DOHH2 (cell line): ENCODE results near the gene ZNF581.
A peak's percentile ranks its signal among the peaks of the same experiment; 100 is the strongest.

Experiments used
- H3F3A ChIP-seq: fragments of 200-600 bp; sonication (generic), shearing (Covaris generic); 2 replicates; pipeline ENCODE4 v1.6.0; 2016; ENCODE audit warnings: antibody characterized with exemption, mild to moderate bottlenecking; ENCODE audit not compliant: control insufficient read depth, insufficient read depth
- H3K27ac ChIP-seq: fragments of 200-600 bp; sonication (generic); 2 replicates; pipeline ENCODE4 v1.5.1; 2014; ENCODE audit warnings: low read depth, mild to moderate bottlenecking, low read length, moderate library complexity
- H3K27me3 ChIP-seq: fragments of 200-600 bp; sonication (generic); 2 replicates; pipeline ENCODE4 v1.6.1; 2014; ENCODE audit warnings: mild to moderate bottlenecking, low read length, mixed read lengths; ENCODE audit not compliant: control insufficient read depth
- H3K36me3 ChIP-seq: fragments of 200-600 bp; sonication (generic); 2 replicates; pipeline ENCODE4 v1.6.1; 2014; ENCODE audit warnings: mild to moderate bottlenecking, low read length, moderate library complexity, mixed read lengths; ENCODE audit not compliant: control insufficient read depth
- H3K4me1 ChIP-seq: fragments of 200-600 bp; sonication (generic); 2 replicates; pipeline ENCODE4 v1.6.1; 2014; ENCODE audit warnings: mild to moderate bottlenecking, low read length, mixed read lengths; ENCODE audit not compliant: control insufficient read depth
- H3K4me2 ChIP-seq: fragments of 200-600 bp; sonication (generic); 2 replicates; pipeline ENCODE4 v1.6.0; 2014; ENCODE audit warnings: mild to moderate bottlenecking, low read length, moderate library complexity
- H3K4me3 ChIP-seq: fragments of 200-600 bp; sonication (generic); 2 replicates; pipeline ENCODE4 v1.5.1; 2014; ENCODE audit warnings: mild to moderate bottlenecking, low read length, mixed read lengths
- H3K79me2 ChIP-seq: fragments of 200-600 bp; sonication (generic); 2 replicates; pipeline ENCODE4 v1.6.1; 2014; ENCODE audit warnings: mild to moderate bottlenecking, low read length, mixed read lengths; ENCODE audit not compliant: control insufficient read depth
- H3K9me2 ChIP-seq: fragments of 200-600 bp; sonication (generic); replicated peaks from 2 replicates; pipeline ENCODE4 v1.6.1; 2014; ENCODE audit warnings: mild to moderate bottlenecking, low read length, mixed read lengths; ENCODE audit not compliant: control insufficient read depth
- H3K9me3 ChIP-seq: fragments of 200-600 bp; sonication (generic); 2 replicates; pipeline ENCODE4 v1.6.1; 2014; ENCODE audit warnings: antibody characterized with exemption, low read length, mixed read lengths; ENCODE audit not compliant: control insufficient read depth, insufficient read depth
- H4K20me1 ChIP-seq: fragments of 200-600 bp; sonication (generic); 2 replicates; pipeline ENCODE4 v1.6.0; 2014; ENCODE audit warnings: low read depth, mild to moderate bottlenecking, antibody characterized with exemption, low read length, moderate library complexity; ENCODE audit not compliant: control insufficient read depth, insufficient read depth
- EZH2phosphoT487 ChIP-seq: fragments of 200-600 bp; sonication (generic); IDR thresholded peaks from 2 replicates; pipeline ENCODE4 v1.6.1; 2017; ENCODE audit warnings: borderline replicate concordance, mild to moderate bottlenecking, antibody characterized with exemption, low read length, moderate library complexity, mixed read lengths
- TF ChIP-seq, protein P1 (sequence below): fragments of 200-600 bp; sonication (generic); IDR thresholded peaks from one replicate; pipeline ENCODE4 v1.5.1; 2014; ENCODE audit warnings: antibody characterized with exemption, mild to moderate bottlenecking, low read depth, low read length; ENCODE audit not compliant: poor library complexity, severe bottlenecking

ZNF581 gene

DNA sequence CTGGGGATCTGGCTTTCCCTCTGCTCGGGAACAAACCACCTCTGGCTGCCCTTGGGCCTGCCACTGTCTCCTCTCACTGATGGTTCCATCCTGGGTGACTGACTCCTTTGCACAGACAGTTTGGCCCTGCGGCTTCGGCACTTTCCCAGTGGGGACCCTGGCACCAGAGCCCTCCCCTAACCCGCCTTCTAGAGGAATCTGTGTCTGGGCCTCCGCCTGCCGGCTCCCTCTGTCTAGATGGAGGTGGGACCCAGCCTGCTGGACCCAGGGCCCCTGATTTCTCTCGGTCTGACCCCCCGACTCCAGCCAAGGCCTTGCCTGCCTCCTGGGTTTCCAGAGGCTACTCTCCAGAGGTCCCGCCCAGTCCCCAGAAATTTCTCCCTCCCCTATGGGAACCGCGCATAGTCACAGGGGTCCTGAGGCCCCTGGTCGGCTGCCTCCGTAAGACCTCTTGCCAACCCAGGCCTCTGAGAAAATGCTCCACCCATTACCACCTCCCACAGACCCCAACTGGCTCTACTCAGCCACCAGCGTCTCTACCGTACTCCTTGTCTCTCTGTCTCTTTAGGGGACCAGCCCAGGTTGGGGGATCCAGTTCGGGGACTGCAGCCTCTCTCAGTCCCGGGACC is 7.3 kb downstream of the ZNF581 start:
- Histone ChIP-seq H3K4me1 (peaks cover 44% of the 10 kb centered on the region), H3K9me2 (no peaks in the 10 kb centered on the region), H3K79me2 (peaks cover 61% of the 10 kb centered on the region), H3K27me3 (no peaks in the 10 kb centered on the region), H3K27ac (no peak overlapping the region), H4K20me1 (no peaks in the 10 kb centered on the region), H3K36me3 (peaks cover 75% of the 10 kb centered on the region), H3K4me3 (no peak overlapping the region), H3F3A (peaks cover 14% of the 10 kb centered on the region), H3K9me3 (no peaks in the 10 kb centered on the region), H3K4me2 (no peak overlapping the region)
- no peak for TF ChIP-seq EZH2phosphoT487
- TF ChIP-seq, protein P1, sequence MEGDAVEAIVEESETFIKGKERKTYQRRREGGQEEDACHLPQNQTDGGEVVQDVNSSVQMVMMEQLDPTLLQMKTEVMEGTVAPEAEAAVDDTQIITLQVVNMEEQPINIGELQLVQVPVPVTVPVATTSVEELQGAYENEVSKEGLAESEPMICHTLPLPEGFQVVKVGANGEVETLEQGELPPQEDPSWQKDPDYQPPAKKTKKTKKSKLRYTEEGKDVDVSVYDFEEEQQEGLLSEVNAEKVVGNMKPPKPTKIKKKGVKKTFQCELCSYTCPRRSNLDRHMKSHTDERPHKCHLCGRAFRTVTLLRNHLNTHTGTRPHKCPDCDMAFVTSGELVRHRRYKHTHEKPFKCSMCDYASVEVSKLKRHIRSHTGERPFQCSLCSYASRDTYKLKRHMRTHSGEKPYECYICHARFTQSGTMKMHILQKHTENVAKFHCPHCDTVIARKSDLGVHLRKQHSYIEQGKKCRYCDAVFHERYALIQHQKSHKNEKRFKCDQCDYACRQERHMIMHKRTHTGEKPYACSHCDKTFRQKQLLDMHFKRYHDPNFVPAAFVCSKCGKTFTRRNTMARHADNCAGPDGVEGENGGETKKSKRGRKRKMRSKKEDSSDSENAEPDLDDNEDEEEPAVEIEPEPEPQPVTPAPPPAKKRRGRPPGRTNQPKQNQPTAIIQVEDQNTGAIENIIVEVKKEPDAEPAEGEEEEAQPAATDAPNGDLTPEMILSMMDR, result no peak

DNA sequence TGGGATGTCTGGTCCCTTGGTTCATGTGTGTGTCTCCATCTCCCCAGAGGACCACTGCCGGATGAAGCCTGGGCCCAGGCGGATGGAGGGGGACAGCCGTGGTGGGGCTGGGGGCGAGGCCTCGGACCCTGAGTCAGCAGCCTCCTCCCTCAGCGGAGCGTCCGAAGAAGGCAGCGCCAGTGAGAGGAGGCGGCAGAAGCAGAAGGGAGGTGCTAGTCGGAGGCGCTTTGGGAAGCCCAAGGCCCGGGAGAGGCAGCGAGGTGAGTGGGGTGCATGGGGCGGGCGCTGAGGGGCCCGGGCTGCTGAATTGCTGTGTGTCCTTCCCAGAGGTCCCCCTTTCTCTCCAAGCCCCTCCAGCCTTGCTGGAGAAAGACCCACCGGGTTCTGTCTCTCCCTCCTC is 7.8 kb downstream of the ZNF581 start:
- Histone ChIP-seq H3K4me1 (peaks cover 39% of the 10 kb centered on the region), H3K27ac (no peak overlapping the region), H3K4me2 (no peak overlapping the region), H3K36me3 (peaks cover 78% of the 10 kb centered on the region), H3F3A (peaks cover 12% of the 10 kb centered on the region), H4K20me1 (no peaks in the 10 kb centered on the region), H3K4me3 (no peak overlapping the region), H3K9me3 (no peaks in the 10 kb centered on the region), H3K27me3 (no peaks in the 10 kb centered on the region), H3K79me2 (peaks cover 61% of the 10 kb centered on the region), H3K9me2 (no peaks in the 10 kb centered on the region)
- TF ChIP-seq, protein P1, result no peak
- no peak for TF ChIP-seq EZH2phosphoT487

DNA sequence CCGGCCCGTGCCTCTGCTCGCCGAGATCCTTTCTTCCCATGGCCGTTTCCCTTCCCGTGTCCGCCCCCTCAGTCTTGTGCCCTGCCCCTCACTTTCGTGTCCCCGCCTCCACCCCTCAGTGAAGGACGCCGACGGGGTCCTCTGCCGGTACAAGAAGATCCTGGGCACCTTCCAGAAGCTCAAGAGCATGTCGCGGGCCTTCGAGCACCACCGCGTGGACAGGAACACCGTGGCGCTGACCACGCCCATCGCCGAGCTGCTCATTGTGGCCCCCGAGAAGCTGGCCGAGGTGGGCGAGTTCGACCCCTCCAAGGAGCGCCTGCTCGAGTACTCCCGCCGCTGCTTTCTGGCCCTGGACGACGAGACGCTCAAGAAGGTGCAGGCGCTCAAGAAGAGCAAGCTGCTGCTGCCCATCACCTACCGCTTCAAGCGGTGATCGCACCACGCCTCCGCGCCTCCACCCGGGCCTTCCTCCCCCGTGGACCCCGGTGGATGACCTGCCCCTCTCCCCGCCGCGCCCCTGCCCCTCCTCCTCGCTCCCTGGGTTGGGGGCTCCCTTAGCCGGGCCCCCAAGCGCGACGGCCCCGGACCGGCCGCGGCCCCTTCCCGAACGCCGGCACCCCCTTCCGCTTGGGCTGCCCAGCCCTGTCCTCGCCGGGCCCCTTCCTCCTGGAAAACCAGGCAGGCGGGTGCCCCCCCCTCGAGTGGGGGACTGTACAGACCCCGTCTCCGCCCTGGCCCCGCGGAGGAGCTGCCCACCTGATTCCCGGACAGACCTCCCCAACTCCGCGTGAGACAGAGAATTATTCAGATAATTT is 9.1 kb downstream of the ZNF581 start:
- no peaks in the 10 kb centered on the region for H3K9me2 ChIP-seq
- H3K9me3 ChIP-seq, result no peaks in the 10 kb centered on the region
- no peak for TF ChIP-seq EZH2phosphoT487
- H3K79me2 ChIP-seq, result peaks cover 64% of the 10 kb centered on the region
- H3K27me3 ChIP-seq, result no peaks in the 10 kb centered on the region
- peaks cover 82% of the 10 kb centered on the region for H3K36me3 ChIP-seq
- peaks cover 7% of the 10 kb centered on the region; the same call in 1 of the 2 replicates for H4K20me1 ChIP-seq
- H3K27ac ChIP-seq, result no peak overlapping the region
- peaks cover 35% of the 10 kb centered on the region for H3K4me1 ChIP-seq
- peaks cover 3% of the 10 kb centered on the region for H3F3A ChIP-seq
- H3K4me2 ChIP-seq, result peak overlapping the region; percentile 82; the same call in 1 of the 2 replicates
- peak overlapping the region; percentile 96; the same call in 1 of the 2 replicates for H3K4me3 ChIP-seq
